GM18511 (cell line): ENCODE results near the gene IGLL1.
"Not testable (repeated sequence)": the region's sequence is repeated elsewhere in the genome, so short reads cannot be mapped to it uniquely, and the experiment has no call there.

Source experiments
- ATAC-seq: cut with Tn5 transposase; IDR thresholded peaks from one replicate; pipeline ENCODE4 v1.9.1; 2021; ENCODE audit warnings: mild to moderate bottlenecking, moderate library complexity; ENCODE audit not compliant: unreplicated experiment

IGLL1 gene

DNA sequence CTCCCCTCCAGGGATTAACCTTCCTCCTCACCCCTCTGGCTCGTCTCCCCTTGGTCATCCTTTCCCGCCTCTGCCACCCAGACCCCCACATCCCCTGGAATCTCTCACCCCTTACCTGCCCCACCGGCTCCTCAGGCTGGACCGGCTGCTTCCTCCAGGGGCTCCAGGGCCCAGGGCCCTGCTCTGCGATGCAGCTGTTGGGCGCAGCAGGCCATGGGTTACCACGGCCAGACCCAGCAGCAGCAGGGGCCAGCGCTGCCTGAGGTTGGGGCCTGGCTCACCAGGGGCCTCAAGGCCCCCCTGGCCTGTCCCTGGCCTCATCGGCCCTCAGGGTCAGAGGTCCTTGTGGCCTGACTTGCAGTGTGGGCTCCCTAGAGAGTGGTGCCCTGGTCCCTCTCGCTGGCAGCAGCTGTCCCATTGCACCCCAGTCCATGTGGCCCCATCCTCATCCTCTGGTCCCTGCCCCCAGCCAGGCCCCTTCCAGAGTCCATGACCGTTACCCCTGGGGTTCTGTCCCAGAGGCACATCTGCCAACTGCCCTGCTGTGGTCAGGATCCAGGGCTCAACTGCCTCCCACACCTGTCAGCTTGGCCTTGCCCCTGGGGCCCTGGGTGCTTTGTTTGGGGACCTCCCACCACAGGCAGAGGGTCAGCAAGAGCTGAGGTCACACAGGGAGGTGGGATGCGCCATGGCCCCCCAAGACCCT is at the start of gene IGLL1:
Gene IGLL1, minus strand, starts transcription at position 421 of the 706 bp plus-strand sequence. Its CDS starts 100 bp downstream, at position 321.
- no peak for ATAC-seq

DNA sequence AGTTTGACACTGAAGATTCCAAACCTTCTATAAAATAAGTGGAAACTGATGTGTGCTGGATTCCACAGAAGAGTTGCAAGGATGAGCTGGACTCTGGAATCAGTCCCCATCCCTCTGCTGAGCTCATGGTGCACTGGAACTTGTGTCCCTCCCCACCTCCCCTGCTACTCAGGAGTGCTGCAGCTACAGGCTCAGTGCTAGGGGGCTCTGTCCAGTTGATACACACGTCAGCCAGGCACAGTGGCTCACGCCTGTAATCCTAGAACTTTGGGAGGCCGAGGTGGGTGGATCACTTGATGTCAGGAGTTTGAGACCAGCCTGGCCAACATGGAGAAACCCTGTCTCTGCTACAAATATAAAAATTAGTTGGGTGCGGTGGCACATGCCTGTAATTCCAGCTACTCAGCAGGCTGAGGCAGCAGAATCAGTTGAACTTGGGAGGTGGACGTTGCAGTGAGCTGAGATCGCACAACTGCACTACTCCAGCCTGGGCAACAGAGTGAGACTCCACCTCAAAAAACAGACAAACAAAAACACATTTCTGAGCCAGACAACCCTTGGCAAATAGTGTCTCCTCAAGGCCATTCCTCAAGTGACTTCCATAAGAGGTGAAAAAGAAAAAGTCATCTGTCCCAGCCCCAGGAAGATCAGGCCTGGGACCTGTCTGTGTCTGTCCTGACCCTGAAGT is 48.1 kb upstream of the IGLL1 start:
- not testable (repeated sequence) for ATAC-seq

DNA sequence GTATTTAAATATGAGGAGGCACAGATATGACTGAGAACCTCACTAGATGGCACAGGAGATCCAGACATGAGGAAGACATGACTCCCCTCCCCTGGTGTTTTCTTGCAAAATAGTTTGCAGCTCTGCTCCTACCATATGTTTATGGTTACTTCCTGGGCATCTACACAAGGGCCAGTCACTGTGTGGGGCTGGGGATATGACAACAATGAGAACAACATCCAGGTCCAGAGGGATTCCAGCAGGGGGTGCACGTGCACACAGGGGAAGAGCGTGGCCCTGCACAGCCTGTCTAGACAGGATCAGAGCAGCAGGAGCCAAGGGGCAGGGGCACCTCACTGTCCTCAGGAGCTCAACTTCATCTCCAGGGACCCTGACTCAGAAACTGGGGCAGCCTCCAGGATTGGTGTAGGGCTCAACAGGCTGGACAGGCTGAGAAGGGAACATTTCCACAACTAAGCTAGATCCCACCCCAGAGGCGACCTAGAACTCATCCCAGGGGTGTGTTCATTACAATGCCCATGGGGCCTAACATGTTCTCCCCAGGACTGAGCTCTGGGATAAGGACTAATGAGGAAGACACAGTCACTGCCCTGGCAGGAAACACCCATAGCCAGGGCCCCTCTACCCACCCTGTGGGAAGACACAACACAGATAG is 47.4 kb upstream of the IGLL1 start:
- ATAC-seq, result not testable (repeated sequence)

DNA sequence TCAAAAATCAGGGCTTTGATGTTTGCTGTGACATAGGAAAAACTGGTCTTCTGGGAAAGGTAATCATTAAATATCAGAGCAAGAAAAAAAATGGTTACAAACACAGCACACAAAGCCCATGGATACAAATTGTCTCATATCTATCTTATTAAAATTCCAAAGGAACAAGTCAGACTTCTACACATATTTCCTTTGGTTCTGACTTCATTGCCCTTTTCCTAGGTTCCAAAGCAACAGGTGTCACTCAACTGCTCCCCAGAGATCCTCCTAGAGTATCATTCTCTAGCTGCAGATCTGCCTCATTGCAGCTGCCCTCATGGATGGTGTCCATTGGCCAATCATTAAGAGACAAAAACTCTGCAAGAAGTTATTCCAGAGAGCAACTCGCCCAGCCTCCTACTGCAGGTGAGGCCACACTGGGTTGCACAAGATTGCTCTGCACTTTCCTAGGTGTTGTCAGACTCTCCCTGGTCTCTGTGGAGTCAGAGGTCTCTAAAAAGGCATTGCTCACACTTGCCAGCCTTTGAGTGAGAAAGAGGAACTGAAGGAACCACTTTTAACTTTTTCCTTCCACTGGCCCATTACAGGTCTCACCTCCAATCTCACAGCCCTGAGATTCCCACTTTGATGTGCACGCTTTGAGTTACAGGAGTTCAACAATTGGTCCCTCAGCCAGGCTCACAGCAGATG is 46.3 kb upstream of the IGLL1 start:
- ATAC-seq, result no peak

DNA sequence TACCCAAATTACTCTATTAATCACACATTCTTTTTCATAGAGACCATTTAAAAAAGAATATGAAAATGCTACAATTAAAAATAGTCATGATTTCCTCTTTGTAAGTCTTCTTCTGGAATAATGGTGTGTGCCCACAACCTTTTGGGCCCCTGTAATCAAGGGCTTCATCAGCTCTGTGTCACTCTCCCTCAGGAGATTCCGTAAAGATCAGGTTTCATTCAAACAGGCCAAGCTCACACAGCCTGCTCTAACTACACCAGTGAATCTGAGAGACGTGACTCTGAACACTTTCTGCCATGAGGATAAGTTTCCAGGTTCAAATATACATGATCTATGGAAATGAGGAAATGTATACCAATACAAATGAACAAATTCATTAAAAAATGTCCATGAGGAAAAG is 42.5 kb upstream of the IGLL1 start:
- no peak for ATAC-seq

DNA sequence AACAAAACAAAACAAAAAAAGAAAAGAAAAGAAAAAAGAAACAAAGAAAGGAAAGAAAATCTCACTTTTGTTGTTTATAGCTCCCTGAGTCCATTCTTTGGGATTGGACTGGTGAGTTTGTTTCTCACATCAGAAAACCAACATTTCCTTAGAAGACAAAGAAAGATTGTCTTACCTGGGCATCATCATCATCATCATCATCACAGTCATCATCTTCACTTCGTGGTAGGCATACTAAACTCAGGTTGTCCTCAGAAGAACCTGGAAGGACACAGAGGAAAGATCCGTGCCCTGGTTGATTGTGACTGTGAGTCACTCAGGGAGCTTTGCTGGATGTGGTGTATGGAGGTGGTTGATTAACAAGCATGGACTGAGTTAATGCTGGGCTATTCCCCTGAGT is 41.8 kb upstream of the IGLL1 start:
- ATAC-seq, result not testable (repeated sequence)

DNA sequence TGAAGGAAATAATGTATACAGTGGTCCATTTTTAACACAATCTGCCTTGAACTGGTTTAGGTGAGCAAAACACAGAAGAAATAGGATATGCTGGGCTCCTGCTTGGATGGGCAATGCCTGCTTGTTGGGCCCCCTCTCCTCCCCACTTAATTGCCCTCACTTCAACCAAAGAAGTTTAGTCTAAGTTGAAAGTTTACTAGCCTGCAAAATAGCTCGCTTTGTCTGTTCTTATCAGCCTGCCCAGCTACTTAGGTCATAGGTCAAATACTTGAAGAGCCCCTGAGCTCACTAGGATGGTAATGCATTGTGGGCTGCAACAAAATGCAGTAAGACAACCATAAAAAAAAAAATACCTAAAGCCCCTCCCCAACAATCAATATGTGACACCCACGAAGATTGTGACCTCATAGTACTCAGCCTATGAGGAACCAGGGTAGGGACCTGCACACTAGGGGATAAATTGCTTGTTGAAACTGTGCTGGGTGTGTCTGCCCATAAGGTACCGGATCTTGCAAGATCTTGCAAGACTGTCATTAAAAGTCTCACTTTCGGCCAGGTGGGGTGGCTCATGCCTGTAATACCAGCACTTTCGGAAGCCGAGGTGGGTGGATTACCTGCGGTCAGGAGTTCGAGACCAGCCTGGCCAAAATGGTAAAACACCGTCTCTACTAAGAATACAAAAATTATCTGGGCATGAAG is 41.1 kb upstream of the IGLL1 start:
- no peak for ATAC-seq

DNA sequence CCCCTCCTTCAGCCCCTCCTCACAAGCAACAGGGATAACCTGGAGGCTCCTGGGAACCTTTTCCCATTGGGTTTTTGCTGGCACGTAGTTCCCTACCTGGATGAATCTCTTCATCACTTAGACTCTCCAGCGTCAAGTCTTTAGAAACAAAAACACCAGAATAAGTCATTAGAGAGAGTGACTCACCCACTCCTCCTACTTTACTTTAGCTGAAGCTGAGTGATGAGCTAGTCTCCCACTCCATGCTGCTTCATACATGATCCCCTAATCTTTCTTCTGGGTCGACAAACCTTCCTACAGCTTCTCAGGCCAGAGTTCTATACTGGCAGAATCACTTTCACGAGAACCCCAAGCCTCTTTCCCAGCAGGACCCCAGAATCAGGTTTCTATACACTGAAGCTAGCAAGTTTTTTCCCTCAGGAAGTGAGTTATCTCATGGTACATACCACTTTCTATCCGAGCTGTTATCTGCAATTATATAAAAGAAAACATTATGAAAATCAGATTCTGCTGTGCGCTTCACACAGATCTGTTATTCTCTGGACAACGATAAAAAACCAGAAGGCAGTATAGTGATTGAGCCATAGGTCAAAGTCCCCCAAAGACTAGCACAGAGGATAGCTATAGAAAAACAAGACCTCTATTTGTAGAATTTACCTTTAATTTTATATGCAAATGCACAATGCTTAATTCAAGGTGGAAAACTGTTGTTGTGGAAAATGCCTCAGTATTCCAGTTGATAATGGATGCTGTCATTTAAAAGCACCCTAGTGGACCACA is 33.3 kb upstream of the IGLL1 start:
- no peak for ATAC-seq

DNA sequence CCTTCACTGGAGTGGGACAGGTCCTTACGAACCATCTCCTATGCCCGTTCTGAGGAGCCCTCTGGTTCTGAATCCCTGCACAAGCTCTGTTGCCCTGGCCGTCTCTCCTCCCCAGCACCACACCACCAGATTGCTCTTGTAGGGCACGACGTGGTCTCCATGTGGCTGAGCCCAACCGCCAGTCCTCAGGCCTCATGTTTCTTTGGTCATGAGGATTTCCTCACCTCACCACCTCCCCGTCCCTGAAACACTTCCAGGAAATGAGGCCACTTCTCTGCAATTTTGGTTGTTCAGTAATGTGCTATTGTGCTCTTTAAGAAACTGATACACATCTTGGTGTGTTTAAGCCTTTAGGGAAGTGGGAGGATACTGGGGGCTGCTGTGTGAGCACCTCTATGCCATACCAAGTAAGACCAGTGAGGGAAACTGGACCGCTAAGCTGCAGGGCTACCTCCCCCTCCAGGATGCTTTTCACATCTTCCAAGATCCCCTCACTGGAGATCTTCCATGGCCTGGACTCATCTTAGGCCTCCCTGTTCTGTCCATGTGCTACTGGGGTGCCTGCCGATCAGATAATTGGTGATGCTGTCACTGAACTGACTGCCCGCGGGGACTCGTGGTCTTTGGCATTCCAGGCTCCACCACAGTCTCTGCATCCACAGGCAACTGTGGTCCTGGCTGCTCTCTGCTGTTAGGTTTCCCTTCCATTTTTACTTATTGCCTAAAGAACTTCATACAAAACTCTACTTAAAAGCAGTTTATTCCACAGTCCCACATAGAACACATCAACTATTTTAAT is 30.1 kb upstream of the IGLL1 start:
- no peak for ATAC-seq

DNA sequence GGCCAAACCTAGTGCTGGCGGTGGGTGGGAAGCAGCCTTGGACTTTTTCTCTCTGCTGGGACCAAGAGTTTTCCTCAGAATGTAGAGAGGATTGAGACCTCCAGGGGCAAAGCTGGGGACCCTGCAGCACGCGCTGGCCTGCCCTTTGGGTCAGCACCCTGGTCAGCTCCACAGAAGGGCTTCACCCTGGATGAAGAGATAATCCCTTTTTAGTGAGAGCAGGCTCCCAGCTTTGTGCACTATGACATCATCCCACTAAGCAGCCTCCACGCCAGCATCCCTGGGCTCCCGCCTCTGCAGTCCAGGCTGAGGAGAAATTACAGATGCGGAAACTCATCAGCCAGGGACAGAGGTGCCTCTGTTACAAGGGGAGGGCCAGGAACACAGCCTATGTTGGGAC is 28.5 kb upstream of the IGLL1 start:
- no peak for ATAC-seq

DNA sequence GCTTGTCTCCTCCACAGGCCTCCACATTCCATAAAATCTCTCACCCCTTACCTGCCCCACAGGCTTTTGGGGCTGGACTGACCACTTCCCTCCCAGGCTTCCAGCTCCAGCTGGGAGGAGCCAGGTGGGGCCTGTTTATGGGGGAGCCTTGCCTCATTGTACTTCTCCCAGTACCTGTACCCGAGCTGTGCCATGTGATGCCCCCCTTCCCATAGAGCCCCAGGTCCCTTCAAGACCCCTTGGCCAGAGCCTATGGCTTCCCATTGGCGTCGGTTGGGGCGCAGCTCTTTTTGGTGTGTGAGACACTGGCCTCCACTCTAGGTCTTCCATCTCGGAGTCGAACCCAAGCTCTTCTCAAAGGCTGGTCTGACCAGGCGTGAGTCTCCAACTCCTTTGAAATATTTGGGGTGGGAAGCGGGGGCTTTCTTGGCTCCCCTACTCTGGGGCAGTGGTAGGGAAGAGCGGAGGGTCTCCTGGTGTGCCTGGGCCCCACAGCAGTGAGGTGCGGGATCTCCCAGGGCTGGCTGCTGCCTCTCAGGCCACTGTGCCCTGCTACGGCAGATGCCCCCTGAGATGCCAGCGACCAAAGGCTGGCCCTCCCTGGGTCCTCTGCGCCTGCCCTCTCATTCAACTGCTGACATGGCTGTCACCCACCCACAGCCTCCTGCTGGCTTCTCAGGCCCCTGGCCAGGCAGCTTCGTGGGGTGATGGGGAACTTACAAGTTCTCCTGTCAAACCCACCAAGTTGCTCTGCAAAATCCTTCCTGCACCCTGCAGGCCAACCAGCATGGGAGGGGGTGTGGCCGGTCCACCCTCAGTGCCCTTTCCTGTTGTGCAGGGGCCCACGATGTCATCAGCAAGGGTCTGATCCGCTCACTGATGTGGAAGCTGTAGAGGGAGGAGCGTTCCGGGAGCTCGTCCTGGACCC is 26.4 kb upstream of the IGLL1 start:
- no peak for ATAC-seq

DNA sequence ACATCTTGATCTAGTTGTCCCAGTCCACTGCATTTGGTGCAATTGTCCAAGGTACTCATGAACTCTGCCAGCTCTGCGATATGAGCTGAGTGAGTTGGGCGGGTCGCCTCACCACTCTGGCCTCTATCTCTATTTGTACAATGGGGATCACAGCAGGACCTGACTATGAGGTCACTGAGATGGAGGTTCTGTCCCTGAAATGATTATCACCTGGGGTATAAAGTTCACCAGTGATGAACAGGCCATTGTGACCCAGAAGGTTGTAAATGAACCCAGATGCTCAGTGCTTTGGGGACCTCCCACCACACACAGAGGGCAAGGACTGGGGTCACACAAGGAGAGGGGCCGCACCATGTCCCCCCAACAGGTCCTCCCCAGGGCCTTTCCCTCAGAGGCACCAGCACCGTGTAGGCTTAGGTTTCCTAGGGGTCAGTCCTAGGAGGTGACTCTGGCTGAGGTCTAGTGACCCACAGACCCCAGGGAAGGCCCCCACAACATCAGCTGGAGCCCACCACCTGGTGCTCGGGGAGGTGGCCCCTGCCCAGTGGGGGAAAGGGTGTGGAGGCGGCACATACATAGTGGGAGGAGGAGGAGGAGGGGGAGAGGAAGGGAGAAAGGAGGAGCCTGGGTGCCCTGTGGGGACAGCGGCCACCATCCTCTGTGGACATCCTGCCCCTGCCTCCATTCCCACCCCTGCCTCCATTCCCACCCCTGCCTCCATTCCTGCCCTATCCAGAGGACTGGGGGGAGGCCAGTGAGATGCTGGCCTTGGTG is 25.0 kb upstream of the IGLL1 start:
- ATAC-seq, result no peak

DNA sequence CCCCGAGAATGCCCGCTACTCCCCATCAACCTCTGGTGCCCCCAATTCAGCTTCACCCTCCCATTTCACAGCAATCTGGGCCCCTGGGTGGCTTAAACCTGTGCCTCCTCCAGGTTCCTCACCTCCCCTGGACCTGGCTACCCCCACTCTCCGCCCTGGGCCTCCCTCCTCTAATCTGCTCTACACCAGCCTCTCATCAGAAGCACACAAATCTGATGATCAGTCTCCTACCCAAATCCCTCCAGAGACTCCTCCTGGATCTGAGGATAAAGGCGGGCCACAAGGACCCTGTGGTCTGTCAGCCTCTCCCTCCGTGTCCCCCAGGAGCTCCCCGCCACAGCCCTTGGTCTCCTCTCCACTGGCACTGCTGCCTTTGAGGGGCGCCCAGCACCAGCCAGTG is 23.2 kb upstream of the IGLL1 start:
- ATAC-seq, result no peak

DNA sequence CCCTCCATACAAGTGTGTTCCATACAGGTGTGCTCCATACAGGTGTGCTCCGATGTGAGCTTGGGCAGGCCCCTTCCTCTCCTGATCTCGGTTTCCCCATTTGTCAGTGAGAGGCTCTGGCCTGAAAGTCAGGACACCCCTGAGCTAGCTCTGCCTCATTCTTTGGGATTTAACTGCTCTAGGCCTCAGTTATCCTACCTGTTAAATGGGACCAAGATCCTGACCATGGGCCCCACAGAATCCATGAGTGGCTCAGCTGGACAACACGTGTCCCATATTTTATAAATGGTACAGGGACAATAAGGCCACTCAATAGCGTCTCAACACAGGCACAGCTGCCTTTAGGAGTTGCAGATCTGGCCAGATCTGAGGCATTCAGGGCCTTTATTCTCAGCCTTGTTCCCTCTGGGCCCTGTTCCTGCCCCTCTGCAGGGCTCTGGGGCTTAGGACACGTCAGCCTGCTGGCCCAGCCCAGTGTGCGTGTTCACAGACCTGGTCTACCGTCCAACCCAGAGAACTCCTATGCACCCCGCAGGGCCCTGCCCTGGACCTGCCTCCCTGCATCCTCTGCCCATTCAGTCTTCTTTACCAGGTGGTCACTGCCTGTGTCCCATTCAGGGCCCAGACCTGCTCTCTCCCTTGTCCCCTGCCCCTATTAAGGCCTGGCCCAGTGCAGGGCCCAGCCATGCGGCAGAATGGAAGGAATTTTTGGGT is 18.9 kb upstream of the IGLL1 start:
- no peak for ATAC-seq

DNA sequence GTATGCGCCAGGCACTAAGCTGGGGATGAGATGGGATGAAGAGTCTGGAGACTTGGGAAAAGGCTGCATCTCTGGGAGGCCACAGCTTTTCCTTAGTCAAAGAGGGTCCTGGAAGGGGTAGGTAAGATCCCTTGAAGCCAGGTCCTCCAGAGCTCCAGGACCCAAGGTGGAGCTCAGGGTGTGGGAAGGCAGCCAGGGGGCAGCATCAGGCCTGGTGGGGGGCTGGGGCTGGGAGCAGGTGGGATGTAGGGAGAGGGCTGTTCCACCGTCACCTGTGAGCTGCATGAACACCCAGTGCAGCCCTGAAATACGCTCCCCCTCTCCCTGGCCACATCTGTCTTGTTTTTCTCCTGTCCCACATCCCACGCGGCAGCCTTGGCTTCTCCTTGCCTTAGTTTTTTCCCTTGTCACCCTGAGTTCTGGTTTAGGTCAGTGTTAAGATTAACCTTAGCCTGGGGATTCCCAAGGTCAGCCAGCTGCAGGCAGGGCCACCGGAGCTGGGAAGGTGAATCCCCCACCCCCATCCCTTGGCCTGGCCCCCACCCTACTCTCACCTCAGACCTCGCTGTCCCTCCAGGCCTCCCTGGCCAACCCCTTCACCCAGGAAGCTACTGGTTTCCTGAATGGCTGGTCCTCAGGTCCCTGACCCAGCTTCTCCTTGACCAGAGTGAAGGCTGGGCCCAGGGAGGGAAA is 17.6 kb upstream of the IGLL1 start:
- not testable (repeated sequence) for ATAC-seq

DNA sequence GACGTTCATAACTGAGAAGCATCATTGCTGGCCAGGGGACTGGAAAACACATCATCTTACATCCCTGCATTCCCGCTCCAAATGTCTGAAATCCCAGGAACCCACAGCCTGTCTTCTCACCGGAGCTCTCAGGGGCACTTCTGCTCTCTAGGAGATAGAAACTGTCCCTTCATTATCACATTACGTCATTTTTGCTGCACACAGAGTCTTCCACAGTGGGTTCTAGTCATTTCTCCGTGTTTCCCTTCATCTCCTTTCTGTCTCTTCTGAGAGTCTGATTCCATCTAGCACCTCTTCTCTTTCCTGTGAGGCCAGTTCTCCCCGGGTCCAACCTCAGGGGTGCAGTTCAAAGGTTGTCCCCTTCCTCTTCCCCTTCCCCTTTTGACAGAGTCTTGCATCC is 15.8 kb upstream of the IGLL1 start:
- ATAC-seq, result not testable (repeated sequence)
